ENCODE data around the gene CEP104.

GRCh38 chr1:3895951-3896325, 38.9 kb upstream of the CEP104 start:
- TF ChIP-seq, protein P1, sequence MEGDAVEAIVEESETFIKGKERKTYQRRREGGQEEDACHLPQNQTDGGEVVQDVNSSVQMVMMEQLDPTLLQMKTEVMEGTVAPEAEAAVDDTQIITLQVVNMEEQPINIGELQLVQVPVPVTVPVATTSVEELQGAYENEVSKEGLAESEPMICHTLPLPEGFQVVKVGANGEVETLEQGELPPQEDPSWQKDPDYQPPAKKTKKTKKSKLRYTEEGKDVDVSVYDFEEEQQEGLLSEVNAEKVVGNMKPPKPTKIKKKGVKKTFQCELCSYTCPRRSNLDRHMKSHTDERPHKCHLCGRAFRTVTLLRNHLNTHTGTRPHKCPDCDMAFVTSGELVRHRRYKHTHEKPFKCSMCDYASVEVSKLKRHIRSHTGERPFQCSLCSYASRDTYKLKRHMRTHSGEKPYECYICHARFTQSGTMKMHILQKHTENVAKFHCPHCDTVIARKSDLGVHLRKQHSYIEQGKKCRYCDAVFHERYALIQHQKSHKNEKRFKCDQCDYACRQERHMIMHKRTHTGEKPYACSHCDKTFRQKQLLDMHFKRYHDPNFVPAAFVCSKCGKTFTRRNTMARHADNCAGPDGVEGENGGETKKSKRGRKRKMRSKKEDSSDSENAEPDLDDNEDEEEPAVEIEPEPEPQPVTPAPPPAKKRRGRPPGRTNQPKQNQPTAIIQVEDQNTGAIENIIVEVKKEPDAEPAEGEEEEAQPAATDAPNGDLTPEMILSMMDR (IDR thresholded peaks at IDR 0.05), result no peak
- TF ChIP-seq POLR2A (IDR thresholded peaks at IDR 0.05), result no peak

Data from heart left ventricle (tissue), 13 donors.